ENCODE measurements around the gene HADHB. TPM values are rescaled to one million over a fixed set of nuclear protein-coding genes. Genes with fewer than 3 reads are reported as not detected.

The HADHB gene
- 115 and 117 TPM in 2 replicates for total RNA-seq (2014; rRNA removed; shearing (Covaris generic))

DNA sequence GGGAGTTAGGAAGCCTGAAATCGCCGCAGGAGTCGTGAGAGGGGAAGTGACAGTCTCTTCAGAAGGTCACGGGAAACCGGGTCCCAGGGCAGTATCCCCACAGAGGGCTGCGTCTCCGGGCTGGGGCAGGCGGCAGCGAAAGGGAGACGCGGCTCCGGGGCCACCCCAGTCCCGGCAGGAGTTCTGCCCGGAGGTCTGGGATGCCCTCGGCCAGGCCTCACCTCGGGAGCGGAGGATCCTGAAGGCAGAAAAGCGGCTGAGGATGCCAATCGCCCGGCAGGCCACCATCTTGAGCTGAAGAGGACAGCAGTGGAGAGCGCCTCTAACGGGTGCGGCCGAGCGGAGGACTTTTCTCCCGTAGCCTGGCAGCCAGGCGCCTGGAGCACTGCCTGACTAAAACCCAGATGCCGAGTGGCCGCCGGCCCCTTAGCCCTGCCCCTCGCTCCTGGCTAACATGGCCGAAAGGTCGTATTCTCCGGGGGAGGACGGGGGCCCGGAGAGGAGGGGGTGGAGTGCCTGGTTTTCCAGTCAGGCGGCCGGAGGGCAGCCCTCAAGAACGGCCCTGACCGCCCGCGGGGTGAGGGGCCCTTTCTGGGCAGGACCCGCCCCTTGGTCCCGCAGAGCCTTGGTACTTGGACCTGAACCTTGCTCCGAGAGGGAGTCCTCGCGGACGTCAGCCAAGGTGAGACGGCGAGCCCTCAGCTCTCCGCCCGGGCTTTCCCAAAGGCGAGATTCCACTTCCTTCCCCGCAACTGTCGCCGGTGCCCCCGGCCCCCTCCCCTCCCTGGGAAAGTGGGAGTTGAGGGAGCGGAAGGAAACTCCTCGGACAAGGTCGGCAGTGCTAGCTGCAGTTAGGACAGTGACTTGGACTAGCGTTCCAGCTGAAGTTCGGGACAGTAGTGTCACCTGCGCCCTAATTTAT, at the start of gene HADHB, which contains the start of gene HADHA:
Gene HADHB, plus strand, starts transcription at position 631 of the 922 bp plus-strand sequence. CDS start 9,316 bp downstream, outside the sequence.
Gene HADHA, minus strand, starts transcription at position 324 of the 922 bp plus-strand sequence. Its CDS starts 36 bp downstream, at position 288.
- peak; percentile 89 for DNase-seq (ENCODE audit: low spot score)

- no peak for DNase-seq (ENCODE audit: low spot score)
Measured at GRCh38 chr2:26195040-26195984, 49.4 kb upstream of the HADHB start.

DNA sequence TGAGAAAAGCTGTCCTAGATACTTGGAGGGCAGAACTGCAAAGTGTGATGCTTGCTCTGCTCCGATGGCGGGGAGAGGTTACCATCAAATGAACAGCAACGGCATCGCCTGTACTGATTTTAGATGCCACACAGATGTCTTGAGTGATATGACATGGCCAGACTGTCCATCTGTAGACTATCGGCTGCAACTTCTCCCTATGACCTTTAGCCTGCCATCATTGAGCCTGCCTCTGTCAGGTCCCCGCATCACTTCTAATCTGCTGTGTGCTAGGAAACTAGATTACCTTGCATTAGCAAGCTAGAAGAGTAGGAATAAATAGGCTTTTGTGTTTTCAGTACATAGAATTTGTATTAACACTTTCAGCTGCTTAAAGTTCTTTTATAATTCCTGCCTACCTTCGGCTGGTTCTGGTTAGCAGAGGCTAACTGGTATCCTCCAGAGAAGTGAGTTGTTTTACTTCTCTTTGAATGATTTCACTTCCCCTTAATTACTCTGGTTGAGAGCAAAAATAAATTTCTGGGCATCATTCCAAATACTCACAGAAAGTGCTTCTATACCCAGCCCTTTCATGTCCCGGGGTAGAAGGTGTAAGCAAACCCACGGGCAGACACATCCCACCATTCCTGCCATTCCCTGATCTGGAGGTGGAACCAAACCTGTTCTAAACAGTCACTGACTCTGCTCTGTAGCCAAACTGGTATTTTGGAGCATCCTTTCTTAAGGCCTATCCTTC, 47.9 kb upstream of the HADHB start:
- DNase-seq (ENCODE audit: low spot score), result no peak

DNA sequence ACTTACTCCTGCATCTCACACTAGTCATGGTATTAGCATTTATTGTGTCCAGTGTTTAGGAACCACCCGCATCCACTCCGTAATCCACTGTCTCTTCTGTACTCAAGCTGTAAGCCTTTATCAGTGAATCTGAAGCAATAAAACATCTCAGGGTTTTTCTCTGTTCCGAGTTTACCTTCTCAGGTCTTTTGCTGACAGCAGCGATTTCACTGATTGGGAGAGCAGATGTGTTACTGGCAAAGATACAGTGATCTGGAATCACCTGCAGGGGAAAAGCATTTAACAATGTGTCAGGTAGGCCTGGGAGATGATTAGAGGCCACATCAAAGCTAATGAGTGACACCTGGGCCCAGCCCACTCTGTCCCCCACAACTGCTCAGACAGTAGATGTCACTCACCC, 47.2 kb upstream of the HADHB start:
- no peak for DNase-seq (ENCODE audit: low spot score)

GRCh38 chr2:26202981-26203490, 41.7 kb upstream of the HADHB start:
- DNase-seq (ENCODE audit: low spot score), result no peak

DNA sequence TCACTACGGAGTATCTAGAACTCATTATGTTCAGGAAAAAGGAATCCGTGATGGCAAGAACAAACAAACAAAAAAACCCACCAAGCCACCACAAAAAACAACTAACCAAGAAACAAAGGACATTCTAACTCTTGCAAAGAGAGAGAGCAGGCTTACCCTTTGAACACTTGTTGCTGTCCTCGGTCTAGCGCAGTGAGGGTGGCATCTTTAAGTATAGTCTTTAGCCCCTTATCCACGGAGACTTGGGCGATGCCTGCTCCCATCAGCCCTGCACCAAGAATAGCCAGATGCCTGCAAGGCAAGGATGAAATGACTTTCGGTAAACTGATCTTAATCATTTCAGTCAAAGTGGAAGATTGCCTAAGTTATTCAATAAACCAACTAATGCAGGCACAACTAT, 40.8 kb upstream of the HADHB start:
- DNase-seq (ENCODE audit: low spot score), result no peak

DNA sequence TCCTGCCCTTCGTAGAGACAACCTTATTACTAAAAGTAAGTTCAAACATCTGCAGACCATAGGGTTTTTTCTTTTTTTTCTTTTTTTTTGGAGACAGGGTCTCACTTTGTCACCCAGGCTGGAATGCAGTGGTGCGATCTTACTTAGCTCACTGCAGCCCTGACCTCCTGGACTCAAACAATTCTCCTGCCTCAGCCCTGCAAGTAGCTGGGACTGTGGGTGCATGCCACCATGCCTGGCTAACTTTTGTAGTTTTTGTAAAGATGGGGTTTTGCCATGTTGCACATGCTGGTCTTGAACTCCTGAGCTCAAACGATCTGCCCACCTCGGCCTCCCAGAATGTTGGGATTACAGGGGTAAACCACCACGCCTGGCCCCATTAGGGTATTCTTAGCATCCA, 32.7 kb upstream of the HADHB start:
- DNase-seq (ENCODE audit: low spot score), result no peak

- no peak for DNase-seq (ENCODE audit: low spot score)
Measured at GRCh38 chr2:26214759-26215158, 30.0 kb upstream of the HADHB start.

DNA sequence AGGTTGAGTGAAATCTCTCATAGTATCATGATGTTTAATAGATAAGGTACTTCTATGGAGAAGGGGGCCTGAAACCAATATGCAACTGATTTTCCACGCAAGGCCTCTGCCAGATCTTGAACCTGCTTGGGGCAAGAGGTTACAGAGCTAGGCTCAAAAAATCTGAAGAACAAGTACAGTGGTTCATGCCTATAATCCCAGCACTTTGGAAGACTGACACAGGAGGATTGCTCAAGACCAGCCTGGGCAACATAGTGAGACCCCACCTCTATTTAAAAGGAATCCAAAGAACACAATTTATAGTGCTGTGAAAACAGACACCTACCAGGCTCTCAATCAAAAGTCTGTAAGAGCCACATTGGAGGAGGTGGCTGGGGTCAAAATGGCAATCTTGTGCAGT, 28.9 kb upstream of the HADHB start:
- no peak for DNase-seq (ENCODE audit: low spot score)

DNA sequence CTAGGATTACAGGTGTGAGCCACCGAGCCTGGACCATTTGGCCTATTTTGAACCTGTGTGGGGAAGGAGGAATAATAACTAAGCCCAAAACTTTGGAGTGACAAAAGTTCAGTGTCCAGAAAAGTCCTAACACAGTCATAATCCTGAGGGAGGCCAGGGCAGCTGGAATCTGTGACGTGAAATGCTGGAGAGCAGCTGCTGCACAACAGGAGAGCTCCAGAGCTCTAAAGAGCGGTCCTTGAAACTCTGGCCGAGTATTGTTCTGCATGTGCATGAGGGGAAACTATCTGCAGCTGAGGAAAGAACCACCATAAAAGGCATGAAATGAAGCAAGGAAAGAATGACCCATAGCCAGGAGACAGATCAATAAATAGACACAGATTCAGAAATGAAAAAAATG, 28.2 kb upstream of the HADHB start:
- DNase-seq (ENCODE audit: low spot score), result no peak

DNA sequence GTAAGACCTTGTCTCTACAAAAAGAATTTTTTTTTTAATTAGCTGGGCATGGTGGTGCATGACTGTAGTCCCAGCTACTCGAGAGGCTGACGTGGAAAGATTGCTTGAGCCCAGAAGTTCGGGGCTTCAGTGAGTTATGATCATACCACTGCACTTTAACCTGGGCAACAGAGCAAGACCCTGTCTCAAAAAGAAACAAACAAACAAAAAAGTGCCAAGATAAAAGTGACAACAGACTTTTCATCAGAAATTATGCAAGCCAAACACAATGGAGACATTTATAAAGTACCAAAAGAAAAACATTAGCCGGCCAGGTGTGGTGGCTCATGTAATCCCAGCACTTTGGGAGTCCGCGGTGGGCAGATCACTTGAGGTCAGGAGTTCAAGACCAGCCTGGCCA, 27.0 kb upstream of the HADHB start:
- DNase-seq (ENCODE audit: low spot score), result no peak

DNA sequence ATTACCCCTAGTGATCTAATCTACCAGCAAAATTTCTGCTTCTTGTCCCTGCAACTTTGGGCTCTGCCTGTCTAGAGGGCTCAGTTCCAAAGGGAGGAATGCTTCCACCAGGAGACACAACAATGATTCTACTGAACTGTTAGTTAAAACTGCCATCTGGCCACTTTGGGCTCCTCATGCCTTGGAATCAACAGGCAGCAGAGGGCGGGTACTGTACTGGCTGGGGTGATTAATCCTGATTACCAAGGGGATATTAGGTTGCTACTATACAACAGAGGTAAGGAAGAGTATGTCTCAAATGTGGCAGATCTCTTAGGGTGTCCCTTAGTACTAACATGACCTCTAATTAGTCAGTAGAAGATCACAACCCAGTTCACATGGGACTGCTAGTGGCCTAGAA, 21.7 kb upstream of the HADHB start:
- DNase-seq (ENCODE audit: low spot score), result no peak

GRCh38 chr2:26224095-26224494, 20.6 kb upstream of the HADHB start:
- DNase-seq (ENCODE audit: low spot score), result no peak

DNA sequence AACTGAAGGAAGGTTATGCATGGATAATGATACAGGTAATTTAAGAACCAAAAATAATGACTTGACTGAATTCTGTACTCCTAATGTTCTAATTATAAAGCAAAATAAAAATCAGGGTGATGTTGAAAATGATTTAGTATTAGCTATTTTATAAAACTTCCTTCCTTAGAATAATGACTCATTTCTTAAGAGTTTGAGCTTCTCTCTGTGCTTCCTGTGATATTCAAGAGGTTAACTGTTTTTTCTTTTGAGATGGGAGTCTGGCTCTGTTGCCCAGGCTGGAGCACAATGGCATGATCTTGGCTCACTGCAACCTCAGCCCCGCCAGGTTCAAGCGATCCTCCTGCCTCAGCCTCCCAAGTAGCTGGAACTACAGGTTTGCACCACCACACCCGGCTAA, 15.1 kb upstream of the HADHB start:
- no peak for DNase-seq (ENCODE audit: low spot score)

GRCh38 chr2:26230806-26231205, 13.9 kb upstream of the HADHB start:
- DNase-seq (ENCODE audit: low spot score), result no peak

GRCh38 chr2:26235089-26235488, 9.7 kb upstream of the HADHB start:
- no peak for DNase-seq (ENCODE audit: low spot score)

GRCh38 chr2:26237868-26238267, 6.9 kb upstream of the HADHB start:
- DNase-seq (ENCODE audit: low spot score), result no peak

DNA sequence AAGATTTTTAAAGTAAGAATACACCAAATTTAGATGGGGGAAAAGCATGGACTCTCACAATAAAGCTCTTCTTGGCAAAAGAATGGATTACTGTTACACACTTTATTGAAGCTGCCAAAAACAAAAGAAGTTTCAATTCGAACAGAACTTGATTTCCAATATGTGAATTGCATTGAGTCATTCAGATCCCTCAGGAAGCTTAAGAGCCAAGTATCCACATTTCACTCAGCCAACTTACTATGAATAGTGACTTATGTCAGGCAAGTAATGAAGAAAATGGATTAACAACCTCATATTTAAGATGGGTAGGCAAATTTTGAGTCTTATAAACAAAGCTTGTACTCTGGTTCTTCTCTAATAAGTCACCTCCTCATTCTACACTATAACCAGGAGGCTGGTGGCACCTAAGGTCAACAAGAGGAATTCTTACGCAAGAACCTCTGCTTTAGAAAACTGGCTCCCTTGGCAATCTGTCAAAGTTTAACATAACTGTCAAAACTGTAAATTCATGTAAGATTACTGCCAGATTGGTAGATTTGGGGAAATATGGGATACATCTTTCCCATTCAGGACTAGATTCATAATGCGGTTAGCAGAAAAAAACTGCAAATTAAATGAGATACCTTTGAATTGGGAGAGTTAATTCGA, 6.3 kb upstream of the HADHB start:
- no peak for DNase-seq (ENCODE audit: low spot score)

- no peak for DNase-seq (ENCODE audit: low spot score)
Measured at GRCh38 chr2:26241928-26242436, 2.8 kb upstream of the HADHB start.

GRCh38 chr2:26243470-26244308, 1.1 kb upstream of the HADHB start:
- DNase-seq (ENCODE audit: low spot score), result peak; percentile 11

All from A172 (cell line).